IPS-15b (cell line): Measurements from ENCODE around the gene SH3GL1.
"Not testable (repeated sequence)": the region's sequence is repeated elsewhere in the genome, so short reads cannot be mapped to it uniquely, and the experiment has no call there.

Source experiments
- H3K27me3 ChIP-seq: one replicate; pipeline ENCODE4 v1.6.1; 2013; ENCODE audit warnings: low read length; ENCODE audit not compliant: control insufficient read depth, insufficient read depth
- H3K36me3 ChIP-seq: one replicate; pipeline ENCODE4 v1.6.1; 2013; ENCODE audit warnings: low read length; ENCODE audit not compliant: control insufficient read depth, insufficient read depth
- H3K4me1 ChIP-seq: one replicate; pipeline ENCODE4 v1.6.1; 2013; ENCODE audit warnings: mild to moderate bottlenecking, low read length; ENCODE audit not compliant: control insufficient read depth, insufficient read depth
- H3K4me3 ChIP-seq: one replicate; pipeline ENCODE4 v1.5.1; 2013; ENCODE audit warnings: low read depth, low read length
- H3K9ac ChIP-seq: one replicate; pipeline ENCODE4 v1.6.1; 2013; ENCODE audit warnings: low read depth, mild to moderate bottlenecking, low read length
- H3K9me3 ChIP-seq: one replicate; pipeline ENCODE4 v1.6.1; 2013; ENCODE audit warnings: mild to moderate bottlenecking, low read length; ENCODE audit not compliant: control insufficient read depth, insufficient read depth

The SH3GL1 gene

DNA sequence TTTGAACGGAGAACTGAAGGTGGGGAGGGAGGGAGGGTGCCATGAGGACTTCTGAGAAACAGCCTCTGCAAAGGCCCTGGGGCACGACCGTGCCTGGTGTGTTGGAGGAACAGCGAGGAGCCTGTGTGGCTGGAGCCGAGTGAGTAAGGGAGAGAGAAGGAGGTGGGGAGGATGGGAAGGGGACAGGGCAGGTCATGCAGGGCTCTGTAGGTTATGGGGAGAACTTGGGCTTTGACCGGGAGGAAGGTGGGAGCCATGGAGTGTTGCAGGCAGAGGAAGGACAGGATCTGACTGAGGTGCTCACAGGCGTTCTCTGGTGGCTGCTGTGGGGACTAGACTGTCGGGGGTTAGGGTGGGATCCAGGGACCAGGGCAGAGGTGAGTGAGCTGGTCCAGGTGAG is 50.2 kb downstream of the SH3GL1 start:
- no peak overlapping the region for H3K4me3 ChIP-seq
- H3K4me1 ChIP-seq = no peaks in the 10 kb centered on the region
- H3K27me3 ChIP-seq = no peaks in the 10 kb centered on the region
- peaks cover 7% of the 10 kb centered on the region for H3K36me3 ChIP-seq
- no peak overlapping the region for H3K9ac ChIP-seq
- H3K9me3 ChIP-seq = no peaks in the 10 kb centered on the region

DNA sequence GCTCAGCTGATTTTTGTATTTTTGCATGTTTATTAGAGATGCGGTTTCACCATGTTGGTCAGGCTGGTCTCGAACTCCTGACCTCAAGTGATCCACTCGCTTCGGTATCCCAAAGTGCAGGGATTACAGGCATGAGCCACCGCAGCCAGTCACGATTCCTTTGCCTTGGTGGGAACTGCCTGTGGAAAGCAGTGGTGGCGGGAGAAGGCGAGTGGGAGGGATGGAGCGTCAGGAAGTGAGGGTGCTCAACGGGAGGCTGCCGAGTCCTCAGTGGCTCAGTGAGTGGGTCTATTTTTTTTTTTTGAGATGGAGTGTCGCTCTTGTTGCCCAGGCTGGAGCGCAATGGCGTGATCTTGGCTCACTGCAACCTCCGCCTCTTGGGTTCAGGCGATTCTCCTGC is 51.1 kb downstream of the SH3GL1 start:
- H3K9ac ChIP-seq, H3K27me3 ChIP-seq, H3K4me1 ChIP-seq, H3K36me3 ChIP-seq, H3K9me3 ChIP-seq, H3K4me3 ChIP-seq: not testable (repeated sequence)

DNA sequence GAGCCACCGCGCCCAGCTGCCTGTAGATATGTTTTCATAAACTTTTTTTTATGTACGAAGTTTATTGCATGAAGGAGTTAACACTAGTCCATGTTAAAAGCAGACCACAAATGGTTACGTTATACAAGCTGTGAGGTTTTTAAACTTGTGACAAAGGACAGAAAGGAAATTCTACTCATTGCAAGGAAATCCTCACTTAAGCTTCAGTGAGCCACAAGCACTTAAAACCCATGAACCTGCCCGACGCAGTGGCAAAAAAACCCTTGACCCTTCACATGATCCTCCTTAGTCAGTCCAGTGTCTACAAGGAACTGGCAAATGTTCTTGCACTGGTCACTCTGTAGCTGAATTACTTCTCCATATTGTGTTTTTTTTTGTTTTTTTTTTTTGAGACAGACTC is 52.8 kb downstream of the SH3GL1 start:
- Histone ChIP-seq H3K9me3 (no peaks in the 10 kb centered on the region), H3K4me1 (peaks cover 3% of the 10 kb centered on the region), H3K27me3 (no peaks in the 10 kb centered on the region), H3K36me3 (peaks cover 7% of the 10 kb centered on the region), H3K4me3 (no peak overlapping the region), H3K9ac (no peak overlapping the region)

DNA sequence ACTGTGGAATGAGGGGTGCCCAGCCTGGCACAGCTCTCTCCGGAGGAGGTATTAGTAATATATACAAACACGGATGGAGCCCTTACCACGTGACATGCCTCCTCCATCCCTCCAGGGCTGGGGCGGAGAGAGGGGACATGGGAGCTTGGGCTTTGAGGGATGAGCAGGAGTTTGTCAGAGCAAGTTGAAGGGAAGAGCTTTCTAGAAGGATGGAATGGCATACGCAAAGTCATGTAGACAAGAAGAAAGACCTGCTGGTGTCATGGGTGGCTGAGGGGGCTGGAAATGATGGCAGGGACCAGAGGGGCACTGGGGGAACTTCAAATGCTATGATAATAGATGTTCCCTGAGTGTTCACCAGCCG is 54.3 kb downstream of the SH3GL1 start:
- Histone ChIP-seq H3K27me3 (no peaks in the 10 kb centered on the region), H3K4me3 (no peak overlapping the region), H3K36me3 (peaks cover 7% of the 10 kb centered on the region), H3K9me3 (no peaks in the 10 kb centered on the region), H3K4me1 (peaks cover 6% of the 10 kb centered on the region), H3K9ac (no peak overlapping the region)

DNA sequence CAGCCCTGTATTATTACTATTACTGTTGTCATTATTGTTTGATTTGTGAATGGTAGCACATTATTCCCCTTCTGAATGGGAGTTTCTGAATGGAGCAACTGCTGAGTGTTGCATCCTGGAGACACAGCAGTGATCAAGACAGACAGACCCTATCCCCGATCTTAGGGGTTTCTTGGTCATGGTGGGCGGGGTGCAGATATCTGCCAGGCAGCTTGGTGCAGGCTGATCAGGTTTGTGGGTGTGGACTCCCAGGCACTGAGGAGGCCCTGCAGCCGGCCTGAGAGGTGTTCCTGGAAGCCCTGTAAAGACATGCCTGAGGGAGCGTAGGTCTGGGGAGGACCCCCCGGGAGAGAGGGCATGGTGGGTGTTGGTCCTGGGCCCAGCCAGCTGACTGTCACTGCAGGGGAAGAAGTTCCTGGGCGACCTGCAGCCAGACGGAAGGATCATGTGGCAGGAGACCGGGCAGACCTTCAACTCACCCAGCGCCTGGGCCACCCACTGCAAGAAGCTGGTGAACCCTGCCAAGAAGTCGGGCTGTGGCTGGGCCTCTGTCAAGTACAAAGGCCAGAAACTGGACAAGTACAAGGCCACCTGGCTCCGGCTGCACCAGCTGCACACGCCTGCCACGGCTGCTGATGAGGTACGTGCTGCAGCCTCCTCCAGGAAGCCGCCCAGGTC is 54.9 kb downstream of the SH3GL1 start:
- Histone ChIP-seq H3K9me3 (no peaks in the 10 kb centered on the region), H3K4me3 (no peak overlapping the region), H3K4me1 (peaks cover 6% of the 10 kb centered on the region), H3K27me3 (no peaks in the 10 kb centered on the region), H3K9ac (no peak overlapping the region), H3K36me3 (peaks cover 7% of the 10 kb centered on the region)

DNA sequence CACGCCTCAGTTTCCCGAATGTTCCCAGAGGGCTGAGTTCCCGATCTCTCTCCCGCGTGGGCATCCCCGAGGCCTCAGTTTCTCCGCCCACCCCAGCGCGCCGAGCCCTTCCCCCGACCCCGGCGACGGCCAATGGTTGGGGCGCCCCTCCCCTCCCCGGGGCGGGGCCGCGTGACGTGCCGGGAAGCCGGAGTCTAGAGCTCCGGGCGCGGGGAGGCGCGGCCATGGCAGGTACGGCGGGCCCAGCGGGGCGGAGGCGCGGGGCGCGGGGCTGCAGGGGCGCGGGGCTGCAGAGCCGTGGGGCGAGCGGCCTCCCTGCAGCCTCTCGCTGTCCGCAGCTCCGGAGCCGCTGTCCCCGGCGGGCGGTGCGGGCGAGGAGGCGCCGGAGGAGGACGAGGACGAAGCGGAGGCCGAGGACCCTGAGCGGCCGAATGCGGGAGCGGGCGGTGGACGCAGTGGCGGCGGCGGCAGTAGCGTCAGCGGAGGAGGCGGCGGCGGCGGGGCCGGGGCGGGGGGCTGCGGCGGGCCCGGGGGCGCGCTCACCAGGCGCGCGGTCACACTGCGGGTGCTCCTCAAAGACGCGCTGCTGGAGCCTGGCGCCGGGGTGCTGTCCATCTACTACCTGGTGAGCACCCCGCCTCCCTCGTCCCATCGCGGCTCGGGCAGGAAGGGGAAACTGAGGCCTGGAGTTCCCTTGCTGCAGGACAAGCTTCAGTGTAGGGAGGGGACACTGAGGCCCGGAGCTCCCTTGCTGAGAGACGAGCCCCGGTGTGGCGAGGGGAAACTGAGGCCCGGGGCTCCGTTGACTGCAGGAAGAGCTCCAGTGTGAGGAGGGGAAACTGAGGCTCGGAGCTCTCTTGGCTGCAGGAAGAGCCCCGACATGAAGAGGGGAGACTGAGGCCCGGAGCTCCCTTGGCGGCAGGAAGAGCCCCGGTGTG is 56.7 kb downstream of the SH3GL1 start, which contains the start of gene MPND:
TSS of gene MPND (plus strand) at position 193 of the 938 bp plus-strand sequence. CDS start at position 225, 32 bp downstream.
- Histone ChIP-seq H3K27me3 (no peaks in the 10 kb centered on the region), H3K9me3 (no peaks in the 10 kb centered on the region), H3K4me1 (peaks cover 6% of the 10 kb centered on the region), H3K9ac (peak within 1 kb of the TSS; percentile 92), H3K36me3 (peaks cover 7% of the 10 kb centered on the region), H3K4me3 (peak within 1 kb of the TSS; percentile 84)

DNA sequence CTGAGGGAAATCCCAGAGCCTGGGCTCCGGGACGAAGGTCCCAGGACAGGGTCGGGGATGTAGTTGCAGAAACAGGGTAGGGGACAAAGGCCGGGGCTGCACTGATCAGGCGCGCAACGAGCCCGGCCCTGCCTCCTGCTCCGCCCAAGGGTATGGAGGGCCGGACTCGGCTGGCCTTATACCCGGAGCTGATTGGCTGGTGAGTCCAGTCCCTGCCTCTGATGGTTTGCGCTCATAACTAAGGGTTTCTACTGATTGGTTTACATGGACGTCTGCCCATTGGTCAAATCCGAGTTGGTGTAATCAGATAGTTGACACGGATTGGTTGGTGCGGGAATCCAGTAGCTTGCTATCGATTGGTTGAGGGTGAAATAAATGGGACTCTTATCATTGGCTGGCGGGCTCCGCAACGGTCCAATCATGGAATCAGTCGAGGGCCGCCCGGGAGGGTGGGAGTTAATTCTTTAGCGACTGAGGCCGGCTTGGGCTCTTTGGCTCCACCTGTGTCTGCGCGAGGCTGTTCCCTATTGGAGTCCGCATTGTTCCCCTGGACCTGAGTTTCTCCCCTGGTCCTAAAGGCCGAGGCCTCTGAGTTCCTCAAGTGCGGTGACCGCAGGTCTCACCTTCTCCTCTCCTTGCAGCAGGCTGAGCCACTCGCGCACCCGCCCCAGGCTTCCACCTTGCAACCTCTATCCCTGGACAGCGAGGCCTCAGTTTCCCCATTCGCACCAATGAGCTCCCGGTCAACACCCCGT is 57.6 kb downstream of the SH3GL1 start:
- peak overlapping the region; percentile 92 for H3K9ac ChIP-seq
- H3K4me3 ChIP-seq = peak overlapping the region; percentile 84
- peaks cover 7% of the 10 kb centered on the region for H3K36me3 ChIP-seq
- H3K4me1 ChIP-seq = peaks cover 7% of the 10 kb centered on the region
- H3K27me3 ChIP-seq = no peaks in the 10 kb centered on the region
- no peaks in the 10 kb centered on the region for H3K9me3 ChIP-seq

DNA sequence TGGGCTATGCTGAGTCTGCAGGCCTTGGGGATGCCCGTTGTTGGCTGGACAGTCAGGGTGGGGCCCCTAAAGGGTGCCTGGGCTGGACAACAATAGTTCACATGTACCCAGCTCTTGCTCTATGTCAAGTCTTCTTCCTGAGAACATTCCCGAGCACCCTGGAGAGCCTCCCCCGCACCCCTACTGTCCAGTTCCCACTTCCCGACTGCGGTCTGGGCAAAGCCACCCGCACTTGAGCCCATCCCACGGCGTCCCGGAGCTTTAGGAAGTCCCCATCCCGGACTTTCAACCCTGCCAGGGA is 58.1 kb downstream of the SH3GL1 start:
- Histone ChIP-seq H3K9ac (peak overlapping the region; percentile 92), H3K4me3 (peak overlapping the region; percentile 84), H3K27me3 (no peaks in the 10 kb centered on the region), H3K9me3 (no peaks in the 10 kb centered on the region), H3K4me1 (peaks cover 8% of the 10 kb centered on the region), H3K36me3 (peaks cover 7% of the 10 kb centered on the region)

DNA sequence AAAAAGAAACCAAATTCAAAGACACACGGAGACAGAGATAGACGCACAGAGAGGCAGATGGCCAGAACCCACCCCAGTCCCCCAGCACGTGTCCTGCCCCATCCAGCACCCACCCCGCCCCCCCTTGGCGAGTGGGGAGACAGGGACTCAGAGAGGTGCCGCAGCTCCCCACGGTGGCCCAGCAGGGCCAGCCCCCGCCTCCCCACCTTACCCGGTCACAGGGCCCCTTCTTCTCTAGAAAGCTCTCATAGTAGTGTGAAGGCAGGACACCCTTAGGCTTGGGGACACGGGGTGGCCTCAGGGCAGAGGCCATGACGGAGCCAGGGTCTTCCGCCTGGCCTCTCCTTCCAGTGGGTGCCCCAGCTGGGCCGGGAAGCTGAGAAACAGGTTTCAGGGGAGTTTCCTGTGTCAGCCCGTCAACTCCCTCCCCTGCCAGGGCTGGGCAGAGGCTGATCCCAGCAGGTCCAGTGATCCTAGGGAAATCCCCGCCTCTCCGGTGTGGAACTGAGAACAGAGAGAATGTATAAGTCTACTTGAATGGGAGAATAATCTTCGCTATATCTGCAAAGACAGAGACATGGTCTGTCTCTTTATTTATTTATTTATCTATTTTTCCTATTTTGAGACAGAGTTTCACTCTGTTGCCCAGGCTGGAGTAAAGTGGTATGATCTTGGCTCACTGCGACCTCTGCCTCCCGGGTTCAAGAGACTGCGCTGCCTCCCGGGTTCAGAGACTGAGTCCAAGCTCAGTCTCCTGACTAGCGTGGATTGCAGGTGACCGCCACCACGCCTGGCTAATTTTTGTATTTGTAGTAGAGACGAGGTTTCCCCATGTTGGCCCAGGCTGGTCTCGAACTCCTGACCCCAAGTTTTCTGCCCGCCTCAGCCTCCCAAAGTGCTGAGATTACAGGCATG is 61.6 kb downstream of the SH3GL1 start, which contains the start of gene STAP2:
TSS of gene STAP2 (minus strand) at position 387 of the 915 bp plus-strand sequence. CDS start at position 313, 74 bp downstream.
- Histone ChIP-seq H3K9me3 (no peaks in the 10 kb centered on the region), H3K27me3 (no peaks in the 10 kb centered on the region), H3K4me3 (peak within 1 kb of the TSS; percentile 33), H3K4me1 (peaks cover 5% of the 10 kb centered on the region), H3K9ac (no peak within 1 kb of the TSS), H3K36me3 (peaks cover 8% of the 10 kb centered on the region)

DNA sequence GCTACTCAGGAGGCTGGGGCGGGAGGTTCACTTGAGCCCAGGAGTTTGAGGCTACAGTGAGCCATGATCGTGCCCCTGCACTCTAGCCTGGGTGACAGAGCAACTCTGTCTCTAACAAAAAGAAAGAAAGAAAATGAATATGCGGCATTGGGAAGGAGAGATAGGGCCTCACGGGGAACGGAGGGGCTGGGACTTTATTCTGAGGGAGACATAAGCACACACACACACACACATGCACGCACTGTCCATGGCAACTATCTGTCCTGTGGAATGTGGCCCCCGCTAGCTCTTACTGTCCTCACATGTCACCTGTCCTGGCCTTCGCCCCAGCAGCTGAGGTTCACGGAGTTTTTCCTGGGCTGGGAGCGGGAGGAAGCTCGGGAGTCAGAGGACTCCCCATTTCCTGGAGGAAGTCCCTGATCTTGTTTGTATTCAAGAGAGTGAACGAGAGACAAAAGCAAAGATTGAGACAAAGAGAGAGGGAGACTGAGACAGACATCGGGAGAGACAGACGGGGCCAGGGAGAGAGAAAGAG is 62.4 kb downstream of the SH3GL1 start:
- H3K9ac ChIP-seq = no peak overlapping the region

More for the DNA sequence above, 62.4 kb downstream of the SH3GL1 start:
- H3K36me3 ChIP-seq = peaks cover 8% of the 10 kb centered on the region
- peaks cover 5% of the 10 kb centered on the region for H3K4me1 ChIP-seq
- no peaks in the 10 kb centered on the region for H3K9me3 ChIP-seq
- H3K27me3 ChIP-seq = no peaks in the 10 kb centered on the region
- peak overlapping the region; percentile 33 for H3K4me3 ChIP-seq
